Sigmoid colon (tissue), 7 donors: Measurements from ENCODE around the gene HS1BP3. TPM values are rescaled to one million over a fixed set of nuclear protein-coding genes. Genes with fewer than 3 reads are reported as not detected.
A peak's percentile ranks its signal among the peaks of the same experiment; 100 is the strongest.

Experiments used
- DNase-seq: peaks from one replicate; pipeline ENCODE4 v3.0.0-alpha.2; 2019
- H3K27ac ChIP-seq, 4 donors: fragments of 200-600 bp; sonication (generic); one replicate each; pipeline ENCODE4 v1.5.1; 2016 to 2019; ENCODE audit warnings: mild to moderate bottlenecking in 1 of 4
- H3K27me3 ChIP-seq, 3 donors: fragments of 200-600 bp; sonication (generic); one replicate each; pipeline ENCODE4 v1.5.1; 2019; ENCODE audit warnings: mild to moderate bottlenecking in 1 of 3
- H3K36me3 ChIP-seq, 4 donors: fragments of 200-600 bp; sonication (generic); one replicate each; pipeline ENCODE4 v1.5.1; 2016 to 2019
- H3K4me1 ChIP-seq, 4 donors: fragments of 200-600 bp; sonication (generic); one replicate each; pipeline ENCODE4 v1.5.1; 2017 to 2019
- H3K4me3 ChIP-seq, 4 donors: fragments of 200-600 bp; sonication (generic); one replicate each; pipeline ENCODE4 v1.5.1; 2017 to 2019; ENCODE audit warnings: mild to moderate bottlenecking in 2 of 4, moderate library complexity in 1 of 4
- H3K9me3 ChIP-seq, 4 donors: fragments of 200-600 bp in 3 of 4; sonication (generic) in 3 of 4; one replicate each; pipeline versions ENCODE4 v1.5.1 to v1.6.1; 2013 to 2019
- EP300 ChIP-seq, 4 donors: sonication (generic); formaldehyde crosslinking; IDR thresholded peaks; one replicate each; pipeline ENCODE4 v1.6.1; 2017; ENCODE audit warnings: antibody characterized with exemption in 4 of 4
- POLR2A ChIP-seq, 2 donors: fragments of 450-650 bp; IDR thresholded peaks; one replicate each; pipeline ENCODE4 v1.6.1; 2016; ENCODE audit warnings: antibody characterized with exemption in 2 of 2, mild to moderate bottlenecking in 2 of 2, moderate library complexity in 2 of 2
- POLR2AphosphoS5 ChIP-seq, 4 donors: sonication (generic); formaldehyde crosslinking; IDR thresholded peaks; one replicate each; pipeline ENCODE4 v1.6.1; 2017; ENCODE audit warnings: antibody characterized with exemption in 4 of 4
- WGBS, 2 donors: extraction: QIAGEN DNeasy Blood & Tissue Kit; methylation state at CpG; one replicate each; pipeline ENCODE4 v1.1.7; 2013; 5-methylcytosine and 5-hydroxymethylcytosine counted together
- intact Hi-C: fragments of 100-400 bp; cut with DNase I; formaldehyde crosslinking; loops from one replicate; pipeline ENCODE4 v1.15.1; 2023
- polyA plus RNA-seq, 3 donors: library from polyadenylated mRNA; stranded (reverse); fragments of 200-250 nt; gene quantifications; one replicate each; pipeline ENCODE4 v1.2.3, GENCODE V29; 2013
- total RNA-seq, 4 donors: library from RNA; depleted of rRNA; stranded (reverse); fragments of >200 nt; gene quantifications; one replicate each; pipeline ENCODE4 v1.1.0, GENCODE V29; 2016
- TF ChIP-seq, protein P1 (sequence below), 4 experiments: fragments of 450-650 bp in 3 of 4; fragments of 200-600 bp in 1 of 4; IDR thresholded peaks; one replicate each; pipeline ENCODE4 v1.5.1; 2016 to 2019; ENCODE audit warnings: antibody characterized with exemption in 4 of 4, mild to moderate bottlenecking in 3 of 4, moderate library complexity in 2 of 4
- donor health status: healthy with polysubstance abuse.
- donor health status: Bipolar disorder and iron deficiency.
- donor health status: healthy.

The HS1BP3 gene
- total and polyA plus RNA-seq, 7 donors = 25.2 to 54.6 (median 32.6) TPM

DNA sequence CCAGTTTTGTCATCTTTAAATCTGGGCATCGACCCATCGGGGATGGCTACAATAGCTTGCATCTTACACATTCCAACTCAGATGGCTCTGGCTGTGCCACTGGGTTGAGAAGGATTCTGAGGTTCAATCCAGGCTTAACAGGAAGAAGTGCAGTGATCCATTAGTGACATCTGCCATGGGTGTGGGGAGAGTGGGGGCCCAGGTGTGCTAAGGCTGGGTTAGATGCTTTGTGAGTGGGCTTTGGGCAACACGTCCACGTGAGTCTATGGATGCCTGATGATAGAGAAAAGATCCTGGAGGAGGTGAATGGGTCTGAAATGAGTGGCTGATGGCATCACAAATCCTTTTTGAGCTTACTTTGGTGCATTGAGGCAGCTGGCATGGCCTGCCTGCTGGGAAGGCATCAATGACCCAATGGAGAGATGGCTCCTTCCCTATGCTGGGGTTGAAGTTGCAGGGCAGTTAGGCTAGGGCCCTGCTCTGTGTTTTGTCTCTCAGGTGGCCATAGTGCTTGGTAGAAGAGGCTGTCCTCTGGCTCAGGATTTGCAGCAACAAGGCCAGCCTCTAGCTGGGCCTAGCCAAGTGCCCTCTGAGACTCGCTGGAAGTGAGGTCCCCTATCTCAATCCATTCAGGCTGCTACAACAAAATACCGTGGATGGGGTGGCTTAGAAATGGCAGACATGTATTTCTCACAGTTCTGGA, 56.7 kb downstream of the HS1BP3 start:
- intact Hi-C loops = no loop called here

GRCh38 chr2:20593072-20594034, 57.5 kb downstream of the HS1BP3 start:
- peak; percentile 79 for DNase-seq
- Histone ChIP-seq H3K27ac (peak overlapping the region; percentile 14 to 41 (median 20)), H3K4me3 (no peak overlapping the region), H3K4me1 (peaks cover 0 to 47% (median 31%) of the 10 kb centered on the region in 4 donors), H3K9me3 (no peaks in the 10 kb centered on the region), H3K27me3 (no peaks in the 10 kb centered on the region), H3K36me3 (no peaks in the 10 kb centered on the region)
- intact Hi-C loops = no loop called here
- 83 to 86% methylated on average over 17 of the region's 18 CpGs for WGBS, 2 donors
- TF ChIP-seq, protein P1, sequence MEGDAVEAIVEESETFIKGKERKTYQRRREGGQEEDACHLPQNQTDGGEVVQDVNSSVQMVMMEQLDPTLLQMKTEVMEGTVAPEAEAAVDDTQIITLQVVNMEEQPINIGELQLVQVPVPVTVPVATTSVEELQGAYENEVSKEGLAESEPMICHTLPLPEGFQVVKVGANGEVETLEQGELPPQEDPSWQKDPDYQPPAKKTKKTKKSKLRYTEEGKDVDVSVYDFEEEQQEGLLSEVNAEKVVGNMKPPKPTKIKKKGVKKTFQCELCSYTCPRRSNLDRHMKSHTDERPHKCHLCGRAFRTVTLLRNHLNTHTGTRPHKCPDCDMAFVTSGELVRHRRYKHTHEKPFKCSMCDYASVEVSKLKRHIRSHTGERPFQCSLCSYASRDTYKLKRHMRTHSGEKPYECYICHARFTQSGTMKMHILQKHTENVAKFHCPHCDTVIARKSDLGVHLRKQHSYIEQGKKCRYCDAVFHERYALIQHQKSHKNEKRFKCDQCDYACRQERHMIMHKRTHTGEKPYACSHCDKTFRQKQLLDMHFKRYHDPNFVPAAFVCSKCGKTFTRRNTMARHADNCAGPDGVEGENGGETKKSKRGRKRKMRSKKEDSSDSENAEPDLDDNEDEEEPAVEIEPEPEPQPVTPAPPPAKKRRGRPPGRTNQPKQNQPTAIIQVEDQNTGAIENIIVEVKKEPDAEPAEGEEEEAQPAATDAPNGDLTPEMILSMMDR (IDR thresholded peaks at IDR 0.05) = no peak
- TF ChIP-seq POLR2A (IDR thresholded peaks at IDR 0.05) = no peak
- peak in 1 of 4 donors; percentile 24 for TF ChIP-seq POLR2AphosphoS5 (IDR thresholded peaks at IDR 0.05)

More for the DNA sequence above, 56.7 kb downstream of the HS1BP3 start:
- Histone ChIP-seq H3K4me1 (peaks cover 0 to 53% (median 37%) of the 10 kb centered on the region in 4 donors), H3K36me3 (no peaks in the 10 kb centered on the region), H3K9me3 (no peaks in the 10 kb centered on the region), H3K27me3 (no peaks in the 10 kb centered on the region), H3K4me3 (no peak overlapping the region), H3K27ac (peak overlapping the region; percentile 14 to 41 (median 20))
- peak; percentile 53 for DNase-seq
- no peak for TF ChIP-seq POLR2A (IDR thresholded peaks at IDR 0.05)
- WGBS, 2 donors = 93 to 95% methylated on average over 6 of the region's 6 CpGs

GRCh38 chr2:20592106-20593071, 58.5 kb downstream of the HS1BP3 start:
- peak overlapping the region in 3 of 4 donors; percentile 13 to 41 (median 15) for H3K27ac ChIP-seq
- no peak overlapping the region for H3K4me3 ChIP-seq
- intact Hi-C loops = no loop called here
- no peaks in the 10 kb centered on the region for H3K36me3 ChIP-seq
- DNase-seq = peak; percentile 54
- WGBS, 2 donors = 87 to 89% methylated on average over 22 of the region's 22 CpGs
- no peaks in the 10 kb centered on the region for H3K27me3 ChIP-seq
- H3K9me3 ChIP-seq = no peaks in the 10 kb centered on the region
- peaks cover 0 to 38% (median 22%) of the 10 kb centered on the region in 4 donors for H3K4me1 ChIP-seq
- TF ChIP-seq POLR2A (IDR thresholded peaks at IDR 0.05) = no peak
- no peak for TF ChIP-seq EP300 (IDR thresholded peaks at IDR 0.05)
- TF ChIP-seq, protein P1 (IDR thresholded peaks at IDR 0.05) = no peak
- TF ChIP-seq POLR2AphosphoS5 (IDR thresholded peaks at IDR 0.05) = no peak

DNA sequence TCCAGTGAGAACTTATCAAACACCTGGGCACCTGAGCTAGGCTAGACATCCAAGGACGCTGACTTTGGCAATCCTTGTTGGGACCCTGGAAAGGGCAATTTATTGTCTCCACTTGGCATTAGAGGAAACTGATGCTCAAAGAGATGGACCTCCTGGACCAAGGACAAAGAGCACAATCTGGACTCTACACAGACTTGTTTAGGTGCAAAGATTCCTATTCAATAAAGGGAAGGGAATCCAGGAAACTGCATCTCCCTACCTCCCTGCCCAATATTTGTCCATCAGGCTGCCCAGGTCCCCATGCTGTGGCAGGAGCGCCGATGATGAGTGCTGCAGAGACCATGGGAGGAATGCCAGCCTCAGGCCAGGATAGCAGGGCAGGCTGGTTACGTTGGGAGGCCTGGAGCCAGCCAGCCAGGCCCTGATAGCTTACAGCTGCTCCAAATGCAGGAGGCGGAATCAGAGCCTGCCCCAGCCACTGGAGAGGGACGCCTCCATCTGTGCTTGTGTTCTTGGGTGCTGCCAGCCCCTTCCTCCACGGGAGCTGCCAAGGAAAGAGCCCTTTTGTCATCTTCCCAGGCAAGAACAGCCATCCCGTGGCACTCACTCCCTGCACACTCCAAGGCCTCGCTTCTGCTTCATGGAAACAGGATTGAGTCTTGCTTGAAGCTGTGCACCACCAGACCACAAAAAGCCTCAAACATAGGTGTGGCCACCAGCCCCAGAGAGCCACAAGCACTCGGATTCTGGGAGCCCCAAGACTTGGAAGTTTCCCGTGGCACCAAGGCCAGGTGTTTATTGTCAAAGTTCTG, 60.0 kb downstream of the HS1BP3 start:
- Histone ChIP-seq H3K4me3 (no peak overlapping the region), H3K4me1 (peaks cover 0 to 30% (median 9%) of the 10 kb centered on the region in 4 donors), H3K36me3 (no peaks in the 10 kb centered on the region), H3K9me3 (no peaks in the 10 kb centered on the region), H3K27me3 (no peaks in the 10 kb centered on the region), H3K27ac (peak overlapping the region in 2 of 4 donors; percentile 47 to 60)
- intact Hi-C loops = no loop called here
- TF ChIP-seq, protein P1 (IDR thresholded peaks at IDR 0.05) = no peak
- TF ChIP-seq POLR2A (IDR thresholded peaks at IDR 0.05) = no peak
- no peak for TF ChIP-seq POLR2AphosphoS5 (IDR thresholded peaks at IDR 0.05)
- no peak for TF ChIP-seq EP300 (IDR thresholded peaks at IDR 0.05)
- DNase-seq = peak; percentile 74
- 83 to 85% methylated on average over 11 of the region's 11 CpGs for WGBS, 2 donors
